CD14-positive monocyte (primary cell): ENCODE results near the gene CCDC86. TPM values are rescaled to one million over a fixed set of nuclear protein-coding genes. Genes with fewer than 3 reads are reported as not detected.

Source experiments
- DNase-seq, 3 donors: peaks; one replicate each; pipeline ENCODE4 v3.0.0-alpha.2; 2011 to 2022
- H2AFZ ChIP-seq: 2 replicates; pipeline ENCODE4 v1.6.0; 2012; ENCODE audit warnings: mild to moderate bottlenecking, low read depth, low read length, inconsistent platforms; ENCODE audit not compliant: insufficient read depth, poor library complexity, severe bottlenecking
- H3K27ac ChIP-seq, 2 donors: 1 replicate in 1 of 2; 2 replicates in 1 of 2; pipeline ENCODE4 v1.5.1; 2012 to 2013; ENCODE audit warnings: low read length in 2 of 2, control low read depth in 1 of 2, inconsistent platforms in 1 of 2, low read depth in 1 of 2, mild to moderate bottlenecking in 1 of 2
- H3K27me3 ChIP-seq, 2 donors: one replicate each; pipeline versions ENCODE4 v1.6.0 to v1.6.1; 2011 to 2013; ENCODE audit warnings: low read length in 2 of 2; ENCODE audit not compliant: control insufficient read depth in 2 of 2, insufficient read depth in 2 of 2
- H3K36me3 ChIP-seq, 2 donors: replicated peaks in 1 of 2; 1 replicate in 1 of 2; 2 replicates in 1 of 2; pipeline versions ENCODE4 v1.5.1 to v1.6.1; 2012 to 2013; ENCODE audit warnings: low read length in 2 of 2, control low read depth in 1 of 2, inconsistent platforms in 1 of 2, mild to moderate bottlenecking in 1 of 2; ENCODE audit not compliant: insufficient read depth in 2 of 2, control insufficient read depth in 1 of 2
- H3K4me1 ChIP-seq, 2 donors: 1 replicate in 1 of 2; 2 replicates in 1 of 2; pipeline versions ENCODE4 v1.5.1 to v1.6.1; 2012 to 2013; ENCODE audit warnings: low read length in 2 of 2, control low read depth in 1 of 2, inconsistent platforms in 1 of 2, mild to moderate bottlenecking in 1 of 2, moderate library complexity in 1 of 2; ENCODE audit not compliant: insufficient read depth in 2 of 2, control insufficient read depth in 1 of 2
- H3K4me2 ChIP-seq: replicated peaks from 2 replicates; pipeline ENCODE3; 2012; ENCODE audit warnings: low read length, moderate library complexity, mild to moderate bottlenecking; ENCODE audit not compliant: poor library complexity, severe bottlenecking; ENCODE audit errors: extremely low read depth
- H3K4me3 ChIP-seq, 3 experiments: fragments of 200-600 bp in 1 of 3; sonication (generic) in 1 of 3; replicated peaks in 1 of 3; 1 replicate in 2 of 3; 2 replicates in 1 of 3; pipeline ENCODE4 v1.5.1; 2011 to 2013; ENCODE audit warnings: low read length in 3 of 3, mild to moderate bottlenecking in 3 of 3, control low read depth in 2 of 3, low read depth in 2 of 3, inconsistent platforms in 1 of 3, moderate library complexity in 1 of 3
- H3K79me2 ChIP-seq: 2 replicates; pipeline ENCODE4 v1.6.0; 2012; ENCODE audit warnings: mild to moderate bottlenecking, control low read depth, inconsistent platforms, low read length, moderate library complexity; ENCODE audit not compliant: insufficient read depth
- H3K9ac ChIP-seq: 2 replicates; pipeline ENCODE4 v1.6.0; 2017; ENCODE audit warnings: low read length, mild to moderate bottlenecking; ENCODE audit not compliant: insufficient read depth, poor library complexity, severe bottlenecking
- H3K9me3 ChIP-seq, 2 donors: replicated peaks in 1 of 2; 1 replicate in 1 of 2; 2 replicates in 1 of 2; pipeline versions ENCODE4 v1.5.1 to v1.6.1; 2012 to 2013; ENCODE audit warnings: low read length in 2 of 2, control low read depth in 1 of 2; ENCODE audit not compliant: control insufficient read depth in 1 of 2, insufficient read depth in 1 of 2
- H4K20me1 ChIP-seq: 2 replicates; pipeline ENCODE4 v1.6.0; 2012; ENCODE audit warnings: mild to moderate bottlenecking, low read length, control low read depth, moderate library complexity; ENCODE audit not compliant: insufficient read depth
- H3K27ac Mint-ChIP-seq, 7 donors: one replicate each; pipeline ENCODE4 v1.8.0; 2020; ENCODE audit warnings: mild to moderate bottlenecking in 7 of 7, mixed read lengths in 7 of 7, moderate library complexity in 6 of 7, inconsistent platforms in 2 of 7
- H3K27me3 Mint-ChIP-seq, 3 donors: one replicate each; pipeline ENCODE4 v1.8.0; 2021 to 2022; ENCODE audit warnings: low read depth in 3 of 3, mild to moderate bottlenecking in 3 of 3, mixed read lengths in 3 of 3, moderate library complexity in 3 of 3, inconsistent platforms in 1 of 3
- H3K36me3 Mint-ChIP-seq, 2 donors: one replicate each; pipeline ENCODE4 v1.8.0; 2020; ENCODE audit warnings: mixed read lengths in 2 of 2, inconsistent platforms in 1 of 2, mild to moderate bottlenecking in 1 of 2
- H3K4me1 Mint-ChIP-seq: one replicate; pipeline ENCODE4 v1.8.0; 2020; ENCODE audit warnings: mild to moderate bottlenecking, mixed read lengths
- H3K4me3 Mint-ChIP-seq, 2 donors: one replicate each; pipeline ENCODE4 v1.8.0; 2020; ENCODE audit warnings: mild to moderate bottlenecking in 2 of 2, mixed read lengths in 2 of 2, moderate library complexity in 1 of 2
- H3K9me3 Mint-ChIP-seq, 7 donors: one replicate each; pipeline ENCODE4 v1.8.0; 2020 to 2022; ENCODE audit warnings: mixed read lengths in 7 of 7, mild to moderate bottlenecking in 6 of 7, moderate library complexity in 6 of 7, inconsistent platforms in 2 of 7
- CTCF ChIP-seq: fragments of 200-600 bp; IDR thresholded peaks from one replicate; pipeline ENCODE4 v1.8.0; 2022; ENCODE audit warnings: antibody characterized with exemption, mild to moderate bottlenecking
- WGBS: methylation state at CpG from one replicate; pipeline ENCODE4 v1.1.5; 2013; ENCODE audit warnings: missing lambda C conversion rate; ENCODE audit not compliant: insufficient coverage; 5-methylcytosine and 5-hydroxymethylcytosine counted together
- intact Hi-C, 2 donors: fragments of 100-400 bp; cut with micrococcal nuclease; formaldehyde crosslinking; loops; one replicate each; pipeline versions ENCODE4 v1.15.0 to v1.15.1; 2023
- polyA plus RNA-seq, 3 donors: library from polyadenylated mRNA; depleted of rRNA in 1 of 3; unstranded in 2 of 3; stranded (reverse) in 1 of 3; fragments of 300-500 nt in 2 of 3; fragments of >200 nt in 1 of 3; fragmentation: Illumina TruSeq in 2 of 3; gene quantifications; 1 replicate in 2 of 3; 2 replicates in 1 of 3; pipeline ENCODE4 v1.2.3, GENCODE V29; 2012 to 2021

The CCDC86 gene
- polyA plus RNA-seq, 3 donors: 7.2 to 10.2 (median 8.3) TPM

- H3K79me2 ChIP-seq: no peaks in the 10 kb centered on the region
- no peak overlapping the region for H3K27ac Mint-ChIP-seq
- TF ChIP-seq CTCF: no peak
- no peak overlapping the region for H2AFZ ChIP-seq
- intact Hi-C loops: no loop called here
- H3K4me3 Mint-ChIP-seq: no peak overlapping the region
- no peaks in the 10 kb centered on the region for H3K36me3 ChIP-seq
- no peaks in the 10 kb centered on the region for H3K27me3 ChIP-seq
- no peak overlapping the region for H3K27ac ChIP-seq
- peaks cover 11 to 15% of the 10 kb centered on the region in 2 donors for H3K4me1 ChIP-seq
- peaks cover 14% of the 10 kb centered on the region for H3K4me1 Mint-ChIP-seq
- H3K9me3 Mint-ChIP-seq: no peaks in the 10 kb centered on the region
- no peaks in the 10 kb centered on the region for H3K36me3 Mint-ChIP-seq
- no peak overlapping the region for H3K4me3 ChIP-seq
- H3K9me3 ChIP-seq: no peaks in the 10 kb centered on the region
- H4K20me1 ChIP-seq: no peaks in the 10 kb centered on the region
- H3K27me3 Mint-ChIP-seq: peaks cover 0 to 5% (median 3%) of the 10 kb centered on the region in 3 donors
- no peak overlapping the region for H3K9ac ChIP-seq
- WGBS: 97% methylated on average over 5 of the region's 10 CpGs
- DNase-seq: no peak
- no peak overlapping the region for H3K4me2 ChIP-seq
These were observed 27.0 kb downstream of the CCDC86 start for GRCh38 chr11:60868682-60869450.

GRCh38 chr11:60869451-60869825, 27.5 kb downstream of the CCDC86 start:
- Mint-ChIP-seq H3K36me3 (no peaks in the 10 kb centered on the region), H3K4me1 (peaks cover 14% of the 10 kb centered on the region), H3K27me3 (peaks cover 0 to 5% (median 3%) of the 10 kb centered on the region in 3 donors), H3K4me3 (no peak overlapping the region), H3K9me3 (no peaks in the 10 kb centered on the region), H3K27ac (no peak overlapping the region)
- Histone ChIP-seq H3K79me2 (no peaks in the 10 kb centered on the region), H3K36me3 (no peaks in the 10 kb centered on the region), H2AFZ (no peak overlapping the region), H3K9ac (no peak overlapping the region), H3K27ac (no peak overlapping the region), H3K4me3 (no peak overlapping the region), H3K4me2 (no peak overlapping the region), H4K20me1 (no peaks in the 10 kb centered on the region), H3K9me3 (no peaks in the 10 kb centered on the region), H3K27me3 (no peaks in the 10 kb centered on the region), H3K4me1 (peaks cover 11 to 15% of the 10 kb centered on the region in 2 donors)
- intact Hi-C loops: no loop called here
- TF ChIP-seq CTCF: no peak
- 96% methylated on average over 7 of the region's 7 CpGs for WGBS
- no peak for DNase-seq
